DOHH2 (cell line): ENCODE data around the gene TOX3.

Experiments
- EZH2phosphoT487 ChIP-seq: fragments of 200-600 bp; sonication (generic); IDR thresholded peaks from 2 replicates; pipeline ENCODE4 v1.6.1; 2017; ENCODE audit warnings: borderline replicate concordance, mild to moderate bottlenecking, antibody characterized with exemption, low read length, moderate library complexity, mixed read lengths
- TF ChIP-seq, protein P1 (sequence below): fragments of 200-600 bp; sonication (generic); IDR thresholded peaks from one replicate; pipeline ENCODE4 v1.5.1; 2014; ENCODE audit warnings: antibody characterized with exemption, mild to moderate bottlenecking, low read depth, low read length; ENCODE audit not compliant: poor library complexity, severe bottlenecking

DNA sequence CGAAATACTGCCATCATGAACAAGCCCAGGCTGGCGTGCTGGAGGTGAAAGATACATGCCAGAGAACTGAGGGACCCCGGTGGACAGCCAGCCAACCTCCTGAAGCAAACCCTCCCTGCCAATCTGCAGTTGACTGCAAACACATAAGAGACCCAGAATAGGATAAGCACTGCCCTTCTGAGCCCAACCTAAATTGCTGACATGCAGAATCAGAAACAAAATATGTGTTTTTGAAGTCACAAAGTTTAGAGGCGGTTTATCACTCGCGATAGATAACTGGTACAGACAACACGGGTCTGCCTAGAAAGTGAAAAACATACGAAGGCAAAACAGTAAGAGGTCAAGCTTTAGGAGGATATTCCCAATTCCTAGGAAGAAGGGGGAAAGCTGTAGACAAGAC, 14.6 kb downstream of the TOX3 start:
- TF ChIP-seq, protein P1, sequence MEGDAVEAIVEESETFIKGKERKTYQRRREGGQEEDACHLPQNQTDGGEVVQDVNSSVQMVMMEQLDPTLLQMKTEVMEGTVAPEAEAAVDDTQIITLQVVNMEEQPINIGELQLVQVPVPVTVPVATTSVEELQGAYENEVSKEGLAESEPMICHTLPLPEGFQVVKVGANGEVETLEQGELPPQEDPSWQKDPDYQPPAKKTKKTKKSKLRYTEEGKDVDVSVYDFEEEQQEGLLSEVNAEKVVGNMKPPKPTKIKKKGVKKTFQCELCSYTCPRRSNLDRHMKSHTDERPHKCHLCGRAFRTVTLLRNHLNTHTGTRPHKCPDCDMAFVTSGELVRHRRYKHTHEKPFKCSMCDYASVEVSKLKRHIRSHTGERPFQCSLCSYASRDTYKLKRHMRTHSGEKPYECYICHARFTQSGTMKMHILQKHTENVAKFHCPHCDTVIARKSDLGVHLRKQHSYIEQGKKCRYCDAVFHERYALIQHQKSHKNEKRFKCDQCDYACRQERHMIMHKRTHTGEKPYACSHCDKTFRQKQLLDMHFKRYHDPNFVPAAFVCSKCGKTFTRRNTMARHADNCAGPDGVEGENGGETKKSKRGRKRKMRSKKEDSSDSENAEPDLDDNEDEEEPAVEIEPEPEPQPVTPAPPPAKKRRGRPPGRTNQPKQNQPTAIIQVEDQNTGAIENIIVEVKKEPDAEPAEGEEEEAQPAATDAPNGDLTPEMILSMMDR: no peak
- no peak for TF ChIP-seq EZH2phosphoT487
